Kidney epithelial cell (primary cell): ENCODE data around the gene DGCR2. TPM values are rescaled to one million over a fixed set of nuclear protein-coding genes. Genes with fewer than 3 reads are reported as not detected.

Experiments used
- DNase-seq: peaks from one replicate; pipeline ENCODE4 v3.0.0-alpha.2; 2010; ENCODE audit warnings: low read depth
- H3K27me3 ChIP-seq: 2 replicates; pipeline ENCODE4 v1.6.0; 2011; ENCODE audit warnings: low read length; ENCODE audit not compliant: control insufficient read depth, insufficient read depth
- H3K36me3 ChIP-seq: 2 replicates; pipeline ENCODE4 v1.5.1; 2011; ENCODE audit warnings: low read length; ENCODE audit not compliant: control insufficient read depth, insufficient read depth
- H3K4me3 ChIP-seq: 2 replicates; pipeline ENCODE4 v1.5.1; 2011; ENCODE audit warnings: low read depth, mild to moderate bottlenecking, control low read depth, low read length
- total RNA-seq: library from RNA; depleted of rRNA; stranded (reverse); fragments of >200 nt; gene quantifications from 2 replicates; pipeline ENCODE4 v1.2.3, GENCODE V29; 2015
- TF ChIP-seq, protein P1 (sequence below): IDR thresholded peaks from 2 replicates; pipeline ENCODE4 v1.5.1; 2011; ENCODE audit warnings: mild to moderate bottlenecking, moderate library complexity, low read length, control low read depth, inconsistent platforms; ENCODE audit not compliant: insufficient read depth, poor library complexity, severe bottlenecking

The DGCR2 gene
- total RNA-seq, 1 donor from 2014 or later = 71.2 TPM

- TF ChIP-seq, protein P1, sequence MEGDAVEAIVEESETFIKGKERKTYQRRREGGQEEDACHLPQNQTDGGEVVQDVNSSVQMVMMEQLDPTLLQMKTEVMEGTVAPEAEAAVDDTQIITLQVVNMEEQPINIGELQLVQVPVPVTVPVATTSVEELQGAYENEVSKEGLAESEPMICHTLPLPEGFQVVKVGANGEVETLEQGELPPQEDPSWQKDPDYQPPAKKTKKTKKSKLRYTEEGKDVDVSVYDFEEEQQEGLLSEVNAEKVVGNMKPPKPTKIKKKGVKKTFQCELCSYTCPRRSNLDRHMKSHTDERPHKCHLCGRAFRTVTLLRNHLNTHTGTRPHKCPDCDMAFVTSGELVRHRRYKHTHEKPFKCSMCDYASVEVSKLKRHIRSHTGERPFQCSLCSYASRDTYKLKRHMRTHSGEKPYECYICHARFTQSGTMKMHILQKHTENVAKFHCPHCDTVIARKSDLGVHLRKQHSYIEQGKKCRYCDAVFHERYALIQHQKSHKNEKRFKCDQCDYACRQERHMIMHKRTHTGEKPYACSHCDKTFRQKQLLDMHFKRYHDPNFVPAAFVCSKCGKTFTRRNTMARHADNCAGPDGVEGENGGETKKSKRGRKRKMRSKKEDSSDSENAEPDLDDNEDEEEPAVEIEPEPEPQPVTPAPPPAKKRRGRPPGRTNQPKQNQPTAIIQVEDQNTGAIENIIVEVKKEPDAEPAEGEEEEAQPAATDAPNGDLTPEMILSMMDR = no peak
- no peaks in the 10 kb centered on the region for H3K36me3 ChIP-seq
- H3K27me3 ChIP-seq = no peaks in the 10 kb centered on the region
- no peak overlapping the region for H3K4me3 ChIP-seq
- no peak for DNase-seq
Measured at GRCh38 chr22:19070397-19071169, 51.6 kb downstream of the DGCR2 start.

DNA sequence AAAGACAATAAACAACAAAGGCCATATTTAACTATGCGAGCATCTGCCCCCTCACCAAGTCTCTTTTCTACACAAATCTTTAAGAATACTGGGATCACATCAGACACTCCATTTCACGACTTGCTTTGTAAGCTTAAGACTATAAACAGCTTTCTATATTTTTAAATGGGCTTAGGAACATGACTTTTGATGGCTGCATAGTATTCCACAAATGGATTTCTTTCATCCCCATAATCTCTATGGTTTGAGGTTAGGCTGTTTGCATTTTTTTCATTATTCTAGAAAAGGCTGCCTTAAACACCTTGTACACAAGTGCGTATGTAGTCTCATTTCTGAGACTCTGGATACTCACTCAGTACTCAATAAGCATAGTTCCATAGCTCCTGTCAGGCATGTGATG lies 52.8 kb downstream of the DGCR2 start:
- H3K36me3 ChIP-seq = no peaks in the 10 kb centered on the region
- TF ChIP-seq, protein P1 = no peak
- no peak for DNase-seq
- H3K27me3 ChIP-seq = no peaks in the 10 kb centered on the region
- H3K4me3 ChIP-seq = no peak overlapping the region

- Histone ChIP-seq H3K4me3 (no peak overlapping the region), H3K36me3 (no peaks in the 10 kb centered on the region), H3K27me3 (no peaks in the 10 kb centered on the region)
- TF ChIP-seq, protein P1 = no peak
- no peak for DNase-seq
Measured at GRCh38 chr22:19068784-19069271, 53.4 kb downstream of the DGCR2 start.

DNA sequence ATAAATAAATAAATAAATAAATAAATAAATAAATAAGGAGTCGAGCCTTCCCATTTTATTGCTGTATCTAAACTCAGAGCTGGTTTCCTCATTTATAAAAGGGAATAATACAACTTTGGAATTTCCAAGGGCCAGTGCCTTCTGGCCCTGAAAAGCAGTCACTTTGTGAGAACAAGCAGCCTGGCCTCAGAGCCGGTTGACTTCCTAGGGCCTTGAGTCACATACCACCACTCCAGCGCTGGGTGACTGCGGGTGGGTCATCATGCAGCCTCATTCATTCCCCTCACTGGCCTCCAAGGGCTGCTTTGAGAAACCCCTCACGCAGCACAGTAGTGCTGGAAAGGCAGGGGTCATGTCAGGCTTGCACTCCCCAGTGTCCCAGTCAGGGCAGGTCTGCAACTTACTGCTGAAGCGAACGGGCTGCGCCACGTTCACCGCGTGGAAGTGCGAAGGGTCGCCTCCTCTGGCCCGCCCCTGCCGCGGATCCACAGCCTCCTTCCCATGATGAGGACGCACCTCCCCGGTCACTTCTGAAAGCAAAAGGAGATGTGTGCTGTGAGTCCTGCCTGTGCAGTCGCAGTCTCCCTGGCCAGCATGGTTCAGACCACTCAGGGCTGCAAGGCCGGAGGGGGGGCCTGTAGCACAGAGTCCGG lies 54.4 kb downstream of the DGCR2 start:
- Histone ChIP-seq H3K36me3 (no peaks in the 10 kb centered on the region), H3K4me3 (no peak overlapping the region), H3K27me3 (no peaks in the 10 kb centered on the region)
- no peak for DNase-seq
- TF ChIP-seq, protein P1 = no peak

GRCh38 chr22:19066531-19067271 lies 55.5 kb downstream of the DGCR2 start:
- peak; percentile 9 for DNase-seq
- no peaks in the 10 kb centered on the region for H3K36me3 ChIP-seq
- H3K4me3 ChIP-seq = no peak overlapping the region
- H3K27me3 ChIP-seq = no peaks in the 10 kb centered on the region
- TF ChIP-seq, protein P1 = no peak
